ENCODE data around the gene PRKAR1B.

DNA sequence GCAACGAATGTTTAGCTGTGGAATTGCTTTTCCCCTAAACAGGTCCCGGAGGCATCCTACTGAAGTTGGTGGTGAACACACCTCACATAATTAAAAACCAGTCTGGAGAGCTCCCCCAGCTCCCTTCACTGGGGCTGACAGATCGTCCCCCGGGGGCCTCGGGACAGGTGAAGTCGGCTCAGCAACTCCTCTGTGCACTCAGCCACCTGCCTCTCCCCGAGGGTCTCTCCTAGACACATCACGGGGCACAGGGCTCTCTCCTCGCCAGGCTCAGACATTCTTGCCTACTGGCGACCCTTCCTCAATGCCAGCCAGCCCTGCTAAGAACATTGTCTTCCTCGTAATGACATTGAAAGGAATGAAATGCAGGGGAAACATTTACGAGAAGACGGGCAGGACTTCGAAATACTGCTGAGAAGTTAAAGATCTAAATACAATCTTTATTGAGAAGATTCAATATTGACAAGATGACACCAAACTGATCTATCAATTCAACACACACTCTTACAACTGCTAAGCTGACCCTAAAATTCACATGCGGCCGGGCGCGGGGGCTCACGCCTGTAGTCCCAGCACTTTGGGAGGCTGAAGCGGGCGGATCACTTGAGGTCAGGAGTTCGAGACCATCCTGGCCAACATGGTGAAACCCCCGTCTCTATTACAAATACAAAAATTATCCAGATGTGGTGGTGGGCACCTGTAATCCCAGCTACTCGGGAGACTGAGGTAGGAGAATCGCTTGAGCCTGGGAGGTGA lies 88.6 kb downstream of the PRKAR1B start:
- no peak for TF ChIP-seq GATA3 (IDR thresholded peaks at IDR 0.05; ENCODE audit: low read depth, low read length)
- TF ChIP-seq GATA2 (IDR thresholded peaks at IDR 0.05; ENCODE audit: low read depth, low read length): no peak

Data from SH-SY5Y (cell line).